IMR-90 (cell line): ENCODE measurements around the gene MICAL3. TPM values are rescaled to one million over a fixed set of nuclear protein-coding genes. Genes with fewer than 3 reads are reported as not detected.

ENCODE experiments used
- ATAC-seq: fragments of 200-7000 bp; cut with Tn5 transposase; 2 replicates; pipeline ENCODE4 v1.9.1; 2020; ENCODE audit warnings: low read depth, mild to moderate bottlenecking, moderate library complexity
- BruUV-seq: library from RNA; stranded (reverse); fragments of 400-500 nt; replicated peaks from 2 replicates; lab custom pipeline; 2021; lab: Mats Ljungman, UMichigan
- CTCF ChIA-PET: fragments of 300-600 bp; formaldehyde crosslinking; extraction: SDS; loops from one replicate; lab custom pipeline; 2021; ENCODE audit warnings: antibody characterized with exemption; lab: Yijun Ruan, JAX
- POLR2A ChIA-PET: fragments of 300-600 bp; sonication (Branson Sonifier 250); formaldehyde crosslinking; loops from one replicate; lab custom pipeline; 2022; ENCODE audit warnings: antibody characterized with exemption; ENCODE audit not compliant: unreplicated experiment; lab: Charles Lee
- DNase-seq: peaks from one replicate; pipeline ENCODE4 v3.0.0; 2013
- H2AFZ ChIP-seq: replicated peaks from 2 replicates; pipeline ENCODE3; 2013; ENCODE audit warnings: low read length, mild to moderate bottlenecking; ENCODE audit not compliant: poor library complexity
- H2AK5ac ChIP-seq: 2 replicates; pipeline ENCODE4 v1.6.1; 2013; ENCODE audit warnings: low read depth, low read length, inconsistent platforms
- H2AK9ac ChIP-seq: replicated peaks from 2 replicates; pipeline ENCODE3; 2013; ENCODE audit warnings: mild to moderate bottlenecking, low read depth, low read length, moderate library complexity; ENCODE audit not compliant: poor library complexity
- H2BK120ac ChIP-seq: 2 replicates; pipeline ENCODE4 v1.6.1; 2013; ENCODE audit warnings: low read depth, low read length, inconsistent platforms
- H2BK15ac ChIP-seq: 3 replicates; pipeline ENCODE4 v1.6.1; 2013; ENCODE audit warnings: low read depth, low read length, inconsistent platforms
- H2BK20ac ChIP-seq: 2 replicates; pipeline ENCODE4 v1.6.1; 2013; ENCODE audit warnings: low read depth, mild to moderate bottlenecking, inconsistent platforms, low read length, moderate library complexity
- H2BK5ac ChIP-seq: 2 replicates; pipeline ENCODE4 v1.6.1; 2013; ENCODE audit warnings: mild to moderate bottlenecking, low read depth, low read length, inconsistent platforms; ENCODE audit not compliant: poor library complexity, severe bottlenecking
- H3K14ac ChIP-seq: replicated peaks from 2 replicates; pipeline ENCODE4 v1.6.1; 2013; ENCODE audit warnings: low read depth, low read length, inconsistent platforms
- H3K18ac ChIP-seq: 2 replicates; pipeline ENCODE4 v1.6.1; 2013; ENCODE audit warnings: low read depth, low read length, control low read depth
- H3K23ac ChIP-seq: 2 replicates; pipeline ENCODE4 v1.6.1; 2013; ENCODE audit warnings: low read depth, low read length, inconsistent platforms
- H3K27ac ChIP-seq: 2 replicates; pipeline ENCODE4 v1.5.1; 2013; ENCODE audit warnings: mild to moderate bottlenecking, control low read depth, low read length; ENCODE audit not compliant: insufficient read depth
- H3K27me3 ChIP-seq: 2 replicates; pipeline ENCODE4 v1.6.1; 2013; ENCODE audit warnings: low read length; ENCODE audit not compliant: control insufficient read depth, insufficient read depth
- H3K36me3 ChIP-seq: 2 replicates; pipeline ENCODE4 v1.6.1; 2013; ENCODE audit warnings: low read length, mixed read lengths; ENCODE audit not compliant: control insufficient read depth, insufficient read depth
- H3K4ac ChIP-seq: 2 replicates; pipeline ENCODE4 v1.6.1; 2013; ENCODE audit warnings: low read depth, low read length, inconsistent platforms
- H3K4me1 ChIP-seq: 2 replicates; pipeline ENCODE4 v1.6.1; 2013; ENCODE audit warnings: low read length, mixed read lengths; ENCODE audit not compliant: control insufficient read depth, insufficient read depth
- H3K4me2 ChIP-seq: 2 replicates; pipeline ENCODE4 v1.6.1; 2013; ENCODE audit warnings: low read depth, mild to moderate bottlenecking, control low read depth, low read length, moderate library complexity
- H3K4me3 ChIP-seq: 2 replicates; pipeline ENCODE4 v1.5.1; 2013; ENCODE audit warnings: low read depth, mild to moderate bottlenecking, control low read depth, low read length, moderate library complexity; ENCODE audit not compliant: insufficient read depth
- H3K56ac ChIP-seq: 2 replicates; pipeline ENCODE4 v1.6.1; 2013; ENCODE audit warnings: low read length, inconsistent platforms; ENCODE audit not compliant: insufficient read depth; ENCODE audit errors: extremely low read depth
- H3K79me1 ChIP-seq, 2 experiments: 2 replicates each; pipeline ENCODE4 v1.6.1; 2013; ENCODE audit warnings: low read length in 2 of 2, inconsistent platforms in 1 of 2, low read depth in 1 of 2
- H3K9ac ChIP-seq: 2 replicates; pipeline ENCODE4 v1.6.1; 2013; ENCODE audit warnings: low read depth, low read length, control low read depth
- H3K9me1 ChIP-seq: 2 replicates; pipeline ENCODE4 v1.6.1; 2013; ENCODE audit warnings: low read length, inconsistent platforms; ENCODE audit not compliant: insufficient read depth
- H3K9me3 ChIP-seq: 2 replicates; pipeline ENCODE4 v1.6.1; 2013; ENCODE audit warnings: low read length; ENCODE audit not compliant: control insufficient read depth, insufficient read depth
- H4K20me1 ChIP-seq: 2 replicates; pipeline ENCODE4 v1.6.1; 2013; ENCODE audit warnings: low read length, inconsistent platforms; ENCODE audit not compliant: insufficient read depth
- H4K5ac ChIP-seq: 2 replicates; pipeline ENCODE4 v1.6.1; 2013; ENCODE audit warnings: mild to moderate bottlenecking, low read depth, low read length, control low read depth
- H4K8ac ChIP-seq, 2 experiments: 2 replicates each; pipeline ENCODE4 v1.6.1; 2013; ENCODE audit warnings: low read depth in 2 of 2, low read length in 2 of 2, control low read depth in 1 of 2, inconsistent platforms in 1 of 2
- H4K91ac ChIP-seq: 2 replicates; pipeline ENCODE4 v1.6.1; 2013; ENCODE audit warnings: low read depth, low read length, inconsistent platforms; ENCODE audit not compliant: insufficient read depth
- BHLHE40 ChIP-seq: fragments of 150-350 bp; IDR thresholded peaks from 2 replicates; pipeline ENCODE4 v1.6.1; 2016; ENCODE audit warnings: mild to moderate bottlenecking, low read depth, low read length
- CEBPB ChIP-seq: IDR thresholded peaks from 2 replicates; pipeline ENCODE4 v1.6.1; 2012; ENCODE audit warnings: low read depth, low read length, improper control_type of control experiment
- CHD1 ChIP-seq: IDR thresholded peaks from 2 replicates; pipeline ENCODE4 v1.6.1; 2012; ENCODE audit warnings: low read depth, low read length, improper control_type of control experiment
- FOS ChIP-seq: fragments of 150-350 bp; IDR thresholded peaks from 2 replicates; pipeline ENCODE4 v1.6.1; 2016; ENCODE audit warnings: low read depth, low read length
- MAFK ChIP-seq: IDR thresholded peaks from 2 replicates; pipeline ENCODE4 v1.6.1; 2012; ENCODE audit warnings: low read depth, low read length, improper control_type of control experiment
- NFE2L2 ChIP-seq: fragments of 150-350 bp; IDR thresholded peaks from 2 replicates; pipeline ENCODE4 v1.6.1; 2016; ENCODE audit warnings: low read depth, mild to moderate bottlenecking, low read length
- RCOR1 ChIP-seq: IDR thresholded peaks from 2 replicates; pipeline ENCODE4 v1.6.1; 2012; ENCODE audit warnings: mild to moderate bottlenecking, low read length, improper control_type of control experiment; ENCODE audit not compliant: insufficient replicate concordance
- RFX5 ChIP-seq: IDR thresholded peaks from 2 replicates; pipeline ENCODE4 v1.8.0; 2012; ENCODE audit warnings: low read depth, mild to moderate bottlenecking, low read length, moderate library complexity
- SMC3 ChIP-seq: fragments of 150-350 bp; IDR thresholded peaks from 2 replicates; pipeline ENCODE4 v1.6.1; 2016; ENCODE audit warnings: low read depth, mild to moderate bottlenecking, antibody characterized with exemption, low read length, moderate library complexity
- WGBS, 2 experiments: methylation state at CpG; one replicate each; pipeline versions ENCODE4 v1.1.5 to v1.1.7; 2013; ENCODE audit warnings: missing lambda C conversion rate in 2 of 2; ENCODE audit not compliant: insufficient read length in 1 of 2; ENCODE audit errors: extremely low coverage in 2 of 2; 5-methylcytosine and 5-hydroxymethylcytosine counted together
- dilution Hi-C: fragments of 300-500 bp; cut with HindIII; formaldehyde crosslinking; loops from one replicate; pipeline ENCODE4 v1.14.3; 2018; ENCODE audit warnings: low sequenced_read_pairs; ENCODE audit not compliant: unreplicated experiment
- in situ Hi-C: fragments of 300-500 bp; cut with MboI; formaldehyde crosslinking; loops from 3 replicates; pipeline ENCODE4 v1.14.3; 2019; ENCODE audit warnings: low sequenced_read_pairs, inconsistent platforms, mixed read lengths
- intact Hi-C: fragments of 100-400 bp; cut with micrococcal nuclease; formaldehyde crosslinking; loops from 2 replicates; pipeline ENCODE4 v1.10.0; 2022
- polyA plus RNA-seq, 3 experiments: library from polyadenylated mRNA; depleted of rRNA; stranded (reverse); fragments of >200 nt; gene quantifications; 2 replicates each; pipeline ENCODE4 v1.2.3, GENCODE V29; 2012; ENCODE audit warnings: low replicate concordance in 1 of 3
- total RNA-seq: library from RNA; depleted of rRNA; stranded (reverse); fragments of >200 nt; gene quantifications from 2 replicates; pipeline ENCODE4 v1.2.3, GENCODE V29; 2012
- TF ChIP-seq, protein P1 (sequence below): fragments of 150-350 bp; IDR thresholded peaks from 2 replicates; pipeline ENCODE4 v1.6.1; 2017; ENCODE audit warnings: mild to moderate bottlenecking, antibody characterized with exemption, low read length, low read depth
- TF ChIP-seq, protein P2 (sequence below): conservative IDR thresholded peaks from 2 replicates; pipeline ENCODE4 v1.5.1; 2012; ENCODE audit warnings: mild to moderate bottlenecking, low read depth, low read length, improper control_type of control experiment

Gene MICAL3
- total and polyA plus RNA-seq, 2 of the 4 experiments (the other 2 are of a cell fraction): 17.6 to 26.8 TPM

DNA sequence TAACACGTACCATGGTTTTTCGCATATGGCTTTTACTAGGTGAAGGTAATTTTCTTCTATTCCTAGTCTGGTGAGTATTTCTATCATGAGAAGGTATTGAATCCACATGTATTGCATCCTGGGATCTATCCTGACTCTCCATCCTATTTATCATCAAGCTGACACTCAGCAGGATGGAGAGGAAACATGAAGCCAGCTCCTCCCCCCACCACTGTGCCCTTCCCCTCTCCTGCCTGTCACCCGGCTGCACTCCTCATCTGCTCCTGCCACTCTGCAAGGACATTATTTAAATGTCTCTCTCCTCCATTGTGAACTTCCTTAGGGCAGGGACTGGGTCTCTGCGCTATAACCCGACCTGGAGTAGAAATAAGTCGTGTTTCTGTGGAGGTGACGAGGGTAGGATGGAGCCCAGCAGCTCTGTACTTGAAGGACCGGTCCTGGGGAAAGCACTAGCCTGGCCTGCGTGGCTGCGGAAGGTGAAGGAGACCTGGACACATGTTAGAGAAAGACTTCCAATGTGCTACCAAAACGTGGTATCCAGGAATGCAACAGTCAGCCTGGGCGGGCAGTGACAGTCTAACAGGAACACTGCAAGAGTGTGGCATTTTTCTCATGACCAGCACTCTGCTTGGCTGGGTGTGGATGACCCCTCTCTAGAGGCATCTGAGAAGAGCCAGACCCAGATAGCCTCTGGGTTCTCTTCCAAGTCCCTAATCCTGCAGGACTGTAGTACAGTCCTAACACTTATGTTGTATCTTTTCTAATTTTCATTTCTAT, 111.2 kb downstream of the MICAL3 start:
- H3K27ac ChIP-seq: no peak overlapping the region
- H2BK120ac ChIP-seq: no peak overlapping the region
- no peak overlapping the region for H4K91ac ChIP-seq
- H2AK9ac ChIP-seq: no peak overlapping the region
- no peak for ATAC-seq
- H3K14ac ChIP-seq: peak overlapping the region; percentile 10
- H3K18ac ChIP-seq: 0 out of 2 replicates have a peak overlapping the region, but pooled peaks have one; percentile 9
- no peak overlapping the region for H4K5ac ChIP-seq
- POLR2A ChIA-PET: no interaction called here
- no peak overlapping the region for H2AFZ ChIP-seq
- no peak overlapping the region for H3K4me2 ChIP-seq
- H2BK5ac ChIP-seq: no peak overlapping the region
- no peak overlapping the region for H4K8ac ChIP-seq
- no peak overlapping the region; the same call in 2 of the 3 replicates for H2BK15ac ChIP-seq
- intact Hi-C loops: no loop called here
- H3K4ac ChIP-seq: 0 out of 2 replicates have a peak overlapping the region, but pooled peaks have one; percentile 22
- H3K9me3 ChIP-seq: no peaks in the 10 kb centered on the region
- peaks cover 63% of the 10 kb centered on the region for H4K20me1 ChIP-seq
- H2BK20ac ChIP-seq: no peak overlapping the region
- peaks cover 35% of the 10 kb centered on the region for H3K9me1 ChIP-seq
- H3K79me1 ChIP-seq: peaks cover 57 to 83% of the 10 kb centered on the region in 2 experiments
- no peak for DNase-seq
- H3K23ac ChIP-seq: peak overlapping the region; percentile 2; the same call in 1 of the 2 replicates
- H2AK5ac ChIP-seq: peak overlapping the region; percentile 57
- no peak overlapping the region for H3K9ac ChIP-seq
- no peaks in the 10 kb centered on the region for H3K27me3 ChIP-seq
- TF ChIP-seq MAFK (no peak), BHLHE40 (no peak), RFX5 (no peak), FOS (no peak), NFE2L2 (no peak), RCOR1 (no peak), SMC3 (no peak), CHD1 (no peak), CEBPB (no peak)
- TF ChIP-seq, protein P1, sequence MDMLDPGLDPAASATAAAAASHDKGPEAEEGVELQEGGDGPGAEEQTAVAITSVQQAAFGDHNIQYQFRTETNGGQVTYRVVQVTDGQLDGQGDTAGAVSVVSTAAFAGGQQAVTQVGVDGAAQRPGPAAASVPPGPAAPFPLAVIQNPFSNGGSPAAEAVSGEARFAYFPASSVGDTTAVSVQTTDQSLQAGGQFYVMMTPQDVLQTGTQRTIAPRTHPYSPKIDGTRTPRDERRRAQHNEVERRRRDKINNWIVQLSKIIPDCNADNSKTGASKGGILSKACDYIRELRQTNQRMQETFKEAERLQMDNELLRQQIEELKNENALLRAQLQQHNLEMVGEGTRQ: no peak
- TF ChIP-seq, protein P2, sequence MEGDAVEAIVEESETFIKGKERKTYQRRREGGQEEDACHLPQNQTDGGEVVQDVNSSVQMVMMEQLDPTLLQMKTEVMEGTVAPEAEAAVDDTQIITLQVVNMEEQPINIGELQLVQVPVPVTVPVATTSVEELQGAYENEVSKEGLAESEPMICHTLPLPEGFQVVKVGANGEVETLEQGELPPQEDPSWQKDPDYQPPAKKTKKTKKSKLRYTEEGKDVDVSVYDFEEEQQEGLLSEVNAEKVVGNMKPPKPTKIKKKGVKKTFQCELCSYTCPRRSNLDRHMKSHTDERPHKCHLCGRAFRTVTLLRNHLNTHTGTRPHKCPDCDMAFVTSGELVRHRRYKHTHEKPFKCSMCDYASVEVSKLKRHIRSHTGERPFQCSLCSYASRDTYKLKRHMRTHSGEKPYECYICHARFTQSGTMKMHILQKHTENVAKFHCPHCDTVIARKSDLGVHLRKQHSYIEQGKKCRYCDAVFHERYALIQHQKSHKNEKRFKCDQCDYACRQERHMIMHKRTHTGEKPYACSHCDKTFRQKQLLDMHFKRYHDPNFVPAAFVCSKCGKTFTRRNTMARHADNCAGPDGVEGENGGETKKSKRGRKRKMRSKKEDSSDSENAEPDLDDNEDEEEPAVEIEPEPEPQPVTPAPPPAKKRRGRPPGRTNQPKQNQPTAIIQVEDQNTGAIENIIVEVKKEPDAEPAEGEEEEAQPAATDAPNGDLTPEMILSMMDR: no peak
- no peak overlapping the region for H3K4me3 ChIP-seq
- dilution Hi-C loops: no loop called here
- BruUV-seq: no TSS peak
- WGBS, 2 experiments: 80% methylated on average over 8 of the region's 12 CpGs; no CpG with 5 or more reads in 1 of the 2 experiments
- no peak overlapping the region for H3K56ac ChIP-seq
- no peaks in the 10 kb centered on the region for H3K36me3 ChIP-seq
- peaks cover 17% of the 10 kb centered on the region for H3K4me1 ChIP-seq
- CTCF ChIA-PET: no interaction called here
- in situ Hi-C loops: loop anchor here (5.0 kb wide), 1 partner anchor 54 kb away; no protein-coding TSS in a partner anchor
